HG02885 (cell line): Measurements from ENCODE around the gene DMBX1.

Source experiments
- ATAC-seq: cut with Tn5 transposase; IDR thresholded peaks from one replicate; pipeline ENCODE4 v1.9.1; 2021; ENCODE audit warnings: mild to moderate bottlenecking; ENCODE audit not compliant: unreplicated experiment, poor library complexity

Gene DMBX1

DNA sequence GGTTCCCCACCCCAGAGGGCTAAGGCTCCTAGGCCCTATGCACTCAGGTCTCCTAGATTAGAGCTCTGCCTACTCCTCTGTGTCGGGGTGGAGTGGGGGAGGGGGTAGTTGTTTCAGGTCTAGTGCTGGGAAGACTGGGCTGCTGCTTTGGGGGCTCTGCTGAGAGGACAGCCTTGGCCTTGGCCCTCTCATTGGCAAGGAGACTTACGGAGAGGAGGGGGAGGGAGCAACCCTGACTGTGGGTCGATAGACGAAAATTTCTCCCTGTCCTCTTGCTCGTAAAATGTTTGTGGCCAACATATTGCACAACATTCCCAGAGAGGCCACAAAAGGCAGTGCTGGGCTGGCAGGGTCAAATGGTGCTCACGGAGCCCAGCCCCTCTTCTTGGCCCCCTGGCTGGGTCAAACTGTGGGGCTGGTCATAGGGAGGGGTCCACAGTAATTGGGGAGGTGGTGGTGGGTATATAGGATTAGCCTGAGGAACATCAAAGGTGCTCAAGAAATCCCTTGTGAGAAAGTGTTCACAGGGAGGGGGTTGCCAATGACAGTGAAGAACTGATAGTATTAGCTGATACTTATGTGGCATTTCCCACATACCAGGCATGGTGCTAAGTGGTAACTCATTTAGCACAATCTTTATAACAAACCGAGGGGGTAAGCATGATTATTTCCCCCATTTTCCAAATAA, 8.5 kb upstream of the DMBX1 start:
- no peak for ATAC-seq

DNA sequence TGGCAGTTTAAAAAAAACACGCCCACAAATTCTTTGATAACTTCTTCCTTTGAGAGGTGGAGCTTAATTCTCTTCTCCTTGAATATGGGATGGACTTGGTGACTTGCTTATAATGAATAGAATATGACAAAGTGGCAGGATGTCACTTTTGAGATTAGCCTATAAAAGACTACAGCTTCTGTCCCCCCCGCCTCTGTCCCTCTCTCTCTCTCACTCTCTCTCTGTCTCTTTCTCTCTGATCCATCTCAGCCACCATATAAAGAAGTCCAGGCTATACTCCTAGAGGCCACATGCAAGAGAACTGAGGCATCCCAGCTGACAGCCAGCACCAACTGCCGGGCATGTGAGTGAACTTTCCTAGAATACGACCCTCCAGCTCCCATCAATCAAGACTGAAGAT, 7.7 kb upstream of the DMBX1 start:
- no peak for ATAC-seq

DNA sequence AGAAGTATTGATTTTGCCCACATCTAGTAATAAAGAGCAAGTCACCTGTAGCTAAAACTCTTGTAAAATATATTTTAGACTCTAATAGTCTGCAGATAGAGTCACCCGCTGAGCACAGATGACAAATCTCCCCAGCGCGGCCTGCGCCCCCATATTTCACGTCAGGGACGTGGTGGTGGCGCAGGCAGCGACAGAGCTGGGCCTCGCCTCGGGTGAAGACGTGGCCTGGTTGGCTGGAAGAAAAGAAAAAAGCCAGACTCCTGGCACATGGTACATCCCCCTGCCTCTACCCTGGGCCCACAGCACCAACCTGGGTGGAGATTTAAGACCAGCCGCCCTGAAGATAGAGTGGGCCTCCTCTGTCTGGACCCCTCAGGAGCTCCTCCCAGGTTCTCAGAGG, 6.0 kb upstream of the DMBX1 start:
- ATAC-seq: no peak

DNA sequence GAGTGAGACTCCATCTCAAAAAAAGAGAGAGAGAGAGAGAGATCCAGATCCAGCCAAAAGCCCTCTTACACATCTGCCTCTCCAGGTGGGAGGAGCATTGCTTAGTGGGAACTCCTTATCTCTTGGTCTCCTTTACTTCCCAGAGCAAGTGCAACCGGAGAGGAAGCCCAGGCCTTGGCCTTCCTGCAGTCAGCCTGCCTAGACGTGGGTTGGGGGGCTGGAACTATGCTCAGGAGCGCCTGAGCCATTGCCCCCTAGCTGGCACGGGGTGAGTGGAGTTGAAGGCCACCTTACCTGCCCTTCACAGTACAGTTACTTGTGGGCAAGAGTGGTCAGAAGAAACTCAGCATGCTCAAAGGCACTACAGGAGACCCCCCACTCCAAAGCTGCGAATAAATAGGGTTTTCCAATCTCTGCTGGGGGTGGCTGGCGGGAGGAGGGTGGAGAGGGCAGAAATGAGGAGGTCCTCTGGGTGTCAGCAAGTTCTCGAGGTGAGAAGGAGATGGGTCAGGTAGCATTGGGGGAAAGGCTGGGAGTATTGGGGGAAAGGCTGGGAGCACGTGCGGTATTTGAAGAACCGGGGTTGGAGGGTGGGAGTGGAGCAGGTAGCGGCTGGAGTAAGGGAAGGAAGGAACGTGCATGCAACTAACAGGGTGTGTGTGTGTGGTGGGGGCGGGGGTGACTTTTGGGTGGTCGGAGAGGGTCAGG, 4.7 kb upstream of the DMBX1 start:
- ATAC-seq: no peak

DNA sequence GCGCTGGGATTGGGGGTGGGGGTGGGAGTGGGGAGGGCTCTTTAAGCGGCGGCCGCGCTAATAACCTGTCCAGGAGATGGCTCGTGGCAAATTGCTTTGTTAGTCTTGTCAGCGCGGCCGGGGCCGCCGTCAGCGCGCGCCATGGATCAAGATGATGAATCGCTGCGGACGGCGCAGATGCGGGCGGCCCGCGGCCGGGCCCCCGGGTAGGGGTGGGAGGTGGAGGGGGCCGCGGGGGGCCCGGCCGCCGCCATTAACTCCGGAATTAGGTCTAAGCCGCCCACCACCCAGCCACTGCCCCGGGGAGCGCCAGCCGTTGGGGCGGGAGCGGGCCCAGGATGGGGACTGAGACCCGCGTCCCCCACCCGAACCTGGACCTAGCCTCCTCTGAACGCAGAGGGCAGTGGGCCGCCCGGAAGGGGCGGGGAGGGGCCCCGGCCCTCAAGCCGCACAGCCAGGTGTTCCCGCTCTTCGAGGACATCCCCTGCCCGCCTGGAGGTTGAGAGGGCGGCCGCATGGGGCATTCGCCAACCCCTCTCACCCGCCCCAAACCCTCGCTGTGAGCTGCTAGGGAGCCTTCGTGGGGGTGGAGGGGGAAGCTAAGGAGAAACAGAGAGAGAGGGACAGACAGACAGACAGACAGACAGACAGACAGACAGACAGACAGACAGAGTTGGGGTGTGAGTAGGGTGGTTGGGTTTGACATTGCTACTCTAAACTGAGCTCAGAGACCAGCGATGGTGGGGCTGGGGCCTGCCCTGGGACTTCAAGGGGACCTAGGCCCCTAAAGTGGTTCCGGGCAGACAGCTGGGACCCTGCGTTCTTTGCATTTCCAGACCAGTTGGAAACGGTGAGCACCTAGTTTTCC, 3.8 kb upstream of the DMBX1 start:
- no peak for ATAC-seq

DNA sequence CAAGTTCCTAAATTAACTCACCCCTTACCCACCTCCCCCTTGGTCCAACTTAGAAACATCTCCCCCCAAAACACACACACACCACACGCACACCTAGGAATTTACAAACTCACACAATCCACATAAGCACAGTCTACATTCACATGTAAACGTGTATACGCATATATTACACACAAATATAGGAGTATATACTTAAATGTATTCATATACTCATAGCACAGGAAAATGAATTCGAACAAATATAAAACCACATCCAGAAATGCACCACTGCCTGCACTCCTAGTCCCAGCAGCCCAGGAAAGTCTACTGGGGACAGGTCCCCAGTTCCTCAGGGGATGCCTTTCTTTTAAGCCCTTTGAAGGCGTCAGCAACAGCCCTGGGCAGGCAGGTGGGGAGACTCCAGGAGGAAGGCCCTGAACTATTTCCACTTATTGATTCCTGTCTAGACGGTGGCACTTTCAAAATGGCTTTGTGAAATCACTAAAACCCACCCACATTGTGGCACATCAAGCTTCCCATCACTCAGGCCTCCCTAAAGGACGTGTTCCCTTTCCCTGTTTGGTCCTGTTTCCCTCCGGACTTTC, 3.1 kb upstream of the DMBX1 start:
- no peak for ATAC-seq

DNA sequence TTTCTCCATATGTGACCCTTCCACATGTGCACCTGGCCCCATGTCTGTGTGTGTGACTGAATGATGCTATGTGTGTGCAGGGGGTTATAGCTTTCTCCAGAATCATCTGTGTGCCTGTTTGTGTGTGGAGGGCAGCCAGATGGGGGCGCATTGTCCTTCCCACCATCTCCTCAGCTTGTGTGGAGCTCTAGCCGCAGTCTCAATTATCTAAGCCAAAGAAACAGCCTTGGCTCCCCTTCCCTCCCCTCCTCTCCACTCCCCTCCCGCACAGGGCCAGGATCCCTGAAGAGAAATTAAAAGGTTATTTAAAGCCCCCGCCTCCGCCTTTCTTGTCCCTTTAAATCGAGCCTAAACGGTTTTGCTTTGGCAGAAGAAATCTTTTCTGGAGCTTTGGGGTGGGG, 1.8 kb upstream of the DMBX1 start:
- ATAC-seq: no peak

DNA sequence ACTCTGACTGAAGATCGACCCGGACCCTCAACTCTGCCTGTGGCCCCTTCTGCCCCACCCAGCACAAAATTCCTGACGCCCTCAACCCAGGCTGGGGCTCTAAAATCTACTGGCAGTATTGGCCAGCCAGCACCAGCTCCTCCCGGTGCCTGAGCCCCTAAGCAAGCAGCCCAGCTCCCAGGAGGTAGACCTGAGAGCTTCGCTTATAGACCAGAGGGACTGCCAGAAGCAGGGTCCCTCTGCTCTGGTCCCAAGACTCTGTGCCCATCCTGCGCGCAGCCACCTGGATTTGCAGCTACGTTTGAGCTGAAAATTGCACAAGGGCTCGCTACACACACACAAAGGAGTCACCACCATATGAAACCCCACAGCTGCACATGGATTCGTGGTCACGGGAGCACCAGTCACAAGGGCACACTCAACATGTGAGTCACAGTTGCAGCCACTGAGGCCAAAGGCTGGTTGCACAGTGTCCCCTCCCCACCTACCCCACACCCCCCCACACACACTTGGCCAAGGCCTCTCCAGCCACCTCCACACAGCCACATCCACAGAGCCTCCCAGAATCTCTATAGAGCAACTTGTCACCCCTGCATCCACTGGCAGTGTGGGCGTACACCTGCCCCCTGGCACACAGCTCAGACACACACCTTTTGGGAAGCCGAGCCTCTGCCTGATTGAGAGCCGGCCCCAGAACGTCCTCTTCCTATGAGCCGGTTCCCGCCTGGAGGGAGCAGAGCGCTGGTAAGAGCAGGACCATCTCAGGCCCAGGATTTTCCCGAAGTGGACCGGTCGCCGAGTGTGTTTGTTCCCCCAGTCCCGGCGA, 1.1 kb upstream of the DMBX1 start:
- ATAC-seq: no peak

DNA sequence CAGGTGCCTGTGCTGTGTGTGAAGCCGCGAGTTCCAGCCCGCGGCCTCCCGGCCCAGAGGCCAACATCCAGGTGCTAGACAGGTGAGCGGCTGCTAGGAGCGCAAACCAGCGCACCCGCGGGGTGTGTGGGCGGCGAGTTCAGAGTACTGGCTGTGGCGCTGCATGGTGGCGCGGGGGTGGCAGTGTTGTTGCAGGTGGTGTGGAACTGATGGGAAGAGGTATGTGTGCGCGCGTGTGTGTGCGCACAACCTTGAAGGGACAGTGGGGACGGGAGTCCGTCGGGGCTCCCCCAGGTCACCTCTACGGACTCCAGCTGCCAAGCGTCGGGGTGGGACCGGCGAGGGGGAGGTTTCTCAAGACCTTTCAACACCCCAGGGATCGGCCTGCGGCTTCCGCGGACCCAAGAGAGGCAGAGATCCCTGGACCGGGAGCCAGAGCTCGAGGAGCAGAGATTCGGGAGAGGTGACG, 433 bp upstream of the DMBX1 start:
- no peak for ATAC-seq

DNA sequence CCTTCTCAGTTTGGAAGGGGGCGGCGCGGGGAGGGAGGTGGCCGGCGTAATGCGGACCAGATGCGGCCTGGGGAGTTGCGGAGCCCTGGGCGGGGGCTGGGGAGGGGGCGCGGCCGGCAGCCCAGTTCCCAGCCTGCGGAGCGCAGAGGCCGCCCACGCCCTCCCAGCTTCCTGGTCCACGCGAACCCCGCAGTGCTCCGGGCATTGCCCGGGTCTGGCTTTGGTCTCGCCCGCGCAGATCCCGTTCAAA, 695 bp downstream of the DMBX1 start:
- no peak for ATAC-seq

DNA sequence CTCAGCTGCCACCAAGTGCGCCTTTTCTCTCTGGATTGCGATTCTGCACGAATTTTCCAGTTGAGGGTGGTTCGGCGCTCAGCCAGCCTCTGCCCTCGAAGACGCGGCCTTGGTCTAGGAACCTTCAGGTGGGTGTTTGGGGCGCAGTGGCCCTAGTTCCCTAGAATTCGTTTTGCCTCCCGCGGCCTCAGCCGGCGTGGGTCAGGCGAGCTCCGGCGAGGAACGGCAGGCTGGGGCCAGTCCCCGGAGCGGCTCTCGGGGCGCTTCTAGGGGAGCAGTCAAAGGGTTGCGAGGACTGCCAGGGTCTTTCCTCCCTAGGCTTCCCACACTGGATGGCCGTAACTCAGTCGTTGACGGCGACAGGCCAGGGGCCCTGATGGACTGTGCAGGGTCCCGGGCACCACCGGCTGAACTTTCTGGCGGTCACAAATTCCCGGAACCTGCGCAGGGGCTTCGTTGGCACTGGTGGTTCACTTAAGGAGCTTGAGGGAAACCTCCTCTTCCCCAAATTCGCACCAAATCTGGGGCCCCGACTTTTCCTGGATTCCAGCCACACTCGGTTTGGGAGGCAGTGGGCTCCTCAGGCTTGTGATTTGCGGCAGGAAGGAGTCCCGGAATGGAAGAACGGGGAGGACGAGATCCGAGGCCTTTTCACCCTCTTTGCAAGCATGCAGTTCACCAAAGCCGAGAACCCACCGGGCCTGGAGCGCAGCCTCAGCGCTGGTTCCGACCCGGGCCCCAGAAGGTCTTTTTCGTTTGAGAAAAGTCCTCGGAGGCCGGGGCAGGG, 1.2 kb downstream of the DMBX1 start:
- ATAC-seq: no peak

DNA sequence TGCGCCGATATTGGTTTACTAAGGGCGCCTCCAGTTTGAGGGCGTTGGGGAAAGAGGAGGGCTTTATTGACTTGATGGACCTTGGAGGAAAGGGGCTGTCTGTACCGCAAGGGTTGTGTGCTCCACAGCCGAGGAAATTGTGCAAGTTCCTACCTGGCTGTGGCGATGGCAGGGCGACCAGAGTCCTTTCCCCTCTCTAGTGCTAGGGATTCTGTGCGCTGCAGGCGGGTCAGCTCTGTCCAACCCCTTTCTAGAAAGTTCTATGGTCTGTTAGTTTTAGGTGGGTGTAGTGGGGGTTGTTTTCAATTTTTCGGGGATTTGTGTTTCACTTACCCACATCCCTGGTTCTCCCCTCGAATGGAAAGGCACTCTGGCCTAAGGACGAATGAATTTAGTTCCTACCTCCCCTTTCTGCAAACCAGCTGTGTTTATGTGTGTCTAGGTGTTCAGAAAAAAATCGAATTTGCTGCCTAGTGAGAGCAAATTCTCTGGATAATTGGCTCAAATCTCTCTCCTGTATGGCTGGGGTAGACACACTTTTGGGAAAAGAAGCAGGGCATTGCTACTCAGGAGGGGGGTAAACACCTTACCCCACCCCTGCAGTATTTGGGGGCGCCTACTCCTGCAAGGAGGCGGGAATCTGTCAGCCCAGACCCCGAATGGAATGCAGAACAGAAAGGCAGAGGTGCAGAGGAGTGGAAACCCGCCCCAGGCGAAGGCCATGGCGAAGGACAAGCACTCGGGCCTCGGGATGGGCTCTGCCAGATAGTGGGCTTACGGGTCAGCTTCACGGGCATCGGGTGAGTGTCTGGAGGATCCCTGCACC, 2.0 kb downstream of the DMBX1 start:
- no peak for ATAC-seq

DNA sequence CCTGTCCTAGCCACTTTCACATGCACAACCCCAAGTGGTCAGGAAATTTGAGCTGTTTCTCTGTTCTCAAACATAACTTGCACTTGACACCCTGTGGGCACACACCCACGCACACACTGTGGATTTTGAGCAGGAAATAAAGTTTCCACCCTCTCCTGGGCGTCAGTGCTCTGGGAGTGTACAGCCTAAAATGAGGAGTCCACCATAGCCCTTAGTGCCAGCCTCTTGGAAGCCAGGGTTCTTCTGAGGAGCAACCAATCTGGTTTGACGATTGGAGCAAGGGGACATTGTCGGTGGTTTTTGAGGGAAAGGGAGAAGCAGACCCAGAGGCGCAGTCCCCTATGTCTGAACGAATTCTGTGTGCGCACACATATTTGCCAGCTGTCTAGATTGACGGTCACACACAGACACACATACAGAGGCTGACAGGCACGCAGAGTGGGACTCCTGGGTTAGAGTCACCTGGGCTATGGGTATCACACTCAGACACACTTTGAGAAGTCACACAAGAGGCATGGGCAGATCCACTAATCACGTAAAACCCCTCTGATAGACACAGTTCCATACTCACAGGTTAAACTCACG, 2.7 kb downstream of the DMBX1 start:
- no peak for ATAC-seq

DNA sequence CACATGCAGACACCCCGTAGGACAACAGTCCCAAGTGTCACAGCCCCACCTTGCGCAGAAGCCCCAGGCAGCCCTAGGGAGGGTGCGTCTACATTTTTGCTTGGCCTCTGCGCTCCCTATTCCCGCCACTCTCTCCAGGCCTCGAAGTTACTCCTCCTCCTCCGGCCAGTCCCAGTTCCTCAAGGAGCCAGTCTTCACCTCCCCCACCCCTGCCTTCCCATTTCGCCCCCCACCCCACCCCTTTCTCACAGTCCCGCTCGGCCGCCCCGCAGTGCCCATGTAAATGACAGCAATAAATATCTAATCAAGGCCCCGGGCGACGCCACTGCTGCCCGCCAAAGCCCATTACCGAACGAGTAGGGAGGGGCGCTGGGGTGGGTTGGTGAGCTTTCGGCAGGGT, 3.2 kb downstream of the DMBX1 start:
- no peak for ATAC-seq

DNA sequence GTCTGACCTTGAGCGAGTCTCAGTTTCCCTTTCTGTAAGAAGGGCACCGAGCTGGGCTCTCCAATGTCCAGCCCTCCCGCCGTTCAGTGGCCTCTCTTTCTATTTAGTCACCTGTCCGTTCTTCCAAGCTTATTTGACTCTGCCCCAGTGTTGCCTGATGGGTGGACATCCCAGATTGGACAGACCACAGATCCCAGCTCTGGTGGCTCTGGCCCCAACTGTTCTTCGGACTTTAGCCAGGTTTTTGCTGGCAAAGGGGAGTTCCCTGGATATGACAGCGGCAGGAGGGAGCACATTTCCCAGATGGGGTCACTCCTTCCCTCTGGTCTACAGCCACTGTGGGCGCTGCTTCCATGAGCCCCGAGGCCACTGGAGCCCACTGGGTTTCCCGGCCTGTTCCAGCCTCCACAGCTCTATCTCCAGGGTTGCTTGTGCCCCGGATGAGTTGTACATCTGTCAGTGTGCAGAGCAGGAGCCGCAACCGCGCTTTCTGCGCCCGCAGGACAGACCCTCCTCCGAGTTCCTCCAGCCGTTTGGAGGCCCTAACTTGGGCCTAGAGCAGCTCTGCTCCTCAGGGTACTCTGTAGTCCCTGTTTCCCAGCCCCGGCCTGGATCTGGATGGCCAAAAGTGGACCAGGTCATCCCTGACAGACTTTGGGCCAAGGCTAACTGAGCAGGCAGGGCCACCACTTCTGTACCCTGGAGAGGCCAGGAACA, 3.8 kb downstream of the DMBX1 start:
- ATAC-seq: no peak

DNA sequence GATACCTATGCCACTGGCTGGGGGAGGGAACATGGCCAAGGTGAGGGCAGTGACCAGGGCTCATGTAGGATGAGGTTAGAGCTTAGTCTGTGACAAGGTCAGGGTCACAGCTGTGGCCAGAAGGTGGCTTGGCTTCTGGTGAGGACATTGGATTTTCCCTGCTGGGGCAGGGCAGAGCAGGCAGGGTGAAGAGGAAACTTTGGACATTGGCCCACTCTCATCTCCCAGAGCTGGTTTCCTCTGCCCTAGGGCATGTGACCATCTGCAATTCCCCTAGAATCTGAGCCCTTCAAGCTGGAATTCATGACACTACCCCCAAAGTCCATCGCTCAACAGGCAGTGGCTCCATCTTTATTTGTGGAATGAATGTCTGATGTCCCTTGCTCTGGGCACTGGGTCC, 5.3 kb downstream of the DMBX1 start:
- no peak for ATAC-seq

DNA sequence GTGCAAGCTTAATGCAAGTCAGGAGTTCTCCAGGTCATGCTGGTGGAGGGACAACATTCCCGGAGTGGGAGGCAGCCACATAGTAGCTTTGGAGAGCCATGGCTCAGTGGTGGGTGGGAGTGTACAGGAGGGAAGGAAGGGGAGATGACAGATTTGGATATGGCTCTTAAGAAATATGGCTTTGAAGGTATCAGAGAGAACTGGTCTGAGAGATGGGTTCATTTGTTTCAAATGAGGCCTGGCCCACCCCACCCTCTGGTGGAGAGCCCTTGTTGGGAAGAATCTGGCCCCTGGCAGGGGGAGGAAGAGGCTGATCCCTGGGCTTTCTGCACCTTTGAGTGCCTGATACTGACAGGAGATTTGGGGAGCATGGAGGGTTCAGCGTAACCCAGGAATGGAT, 6.1 kb downstream of the DMBX1 start:
- ATAC-seq: no peak

DNA sequence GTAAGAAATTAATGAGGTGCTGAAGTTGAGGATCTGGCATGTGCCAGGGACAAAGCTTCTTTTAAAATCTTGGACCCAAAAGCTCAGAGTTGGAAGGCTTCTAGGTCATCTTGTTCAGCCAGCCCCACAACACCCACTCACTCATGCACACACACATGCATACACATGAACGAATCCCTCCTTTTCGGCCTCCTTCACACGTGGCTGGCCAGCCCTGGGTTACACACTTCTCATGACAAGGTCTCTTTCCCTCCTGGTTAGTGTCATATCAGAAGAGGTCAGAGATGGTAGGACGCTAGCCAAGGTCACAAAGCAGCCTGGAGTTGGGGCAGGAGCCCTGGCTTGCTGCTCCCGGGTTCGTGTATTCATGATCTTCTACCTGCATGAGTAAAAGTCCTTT, 6.9 kb downstream of the DMBX1 start:
- no peak for ATAC-seq
